WTC11 (cell line): ENCODE data around the gene RIN2.

Experiments
- GRHL2 ChIP-seq: fragments of 250-450 bp; sonication (Bioruptor Pico); IDR thresholded peaks from 2 replicates; pipeline ENCODE4 v1.8.0; 2022; ENCODE audit warnings: mild to moderate bottlenecking, moderate library complexity; ENCODE audit not compliant: insufficient replicate concordance, severe bottlenecking
- KAT7 ChIP-seq: sonication (generic); formaldehyde crosslinking; IDR thresholded peaks from 2 replicates; pipeline ENCODE4 v1.8.1; 2023; ENCODE audit warnings: missing genetic modification reagents, mild to moderate bottlenecking, borderline replicate concordance
- TF ChIP-seq, protein P1 (sequence below): fragments of 200-600 bp; IDR thresholded peaks from 2 replicates; pipeline ENCODE4 v1.8.0; 2022; ENCODE audit warnings: antibody characterized with exemption
- TF ChIP-seq, protein P2 (sequence below): sonication (generic); formaldehyde crosslinking; IDR thresholded peaks from 2 replicates; pipeline ENCODE4 v1.8.1; 2022; ENCODE audit warnings: mild to moderate bottlenecking, missing genetic modification reagents, moderate library complexity, borderline replicate concordance

DNA sequence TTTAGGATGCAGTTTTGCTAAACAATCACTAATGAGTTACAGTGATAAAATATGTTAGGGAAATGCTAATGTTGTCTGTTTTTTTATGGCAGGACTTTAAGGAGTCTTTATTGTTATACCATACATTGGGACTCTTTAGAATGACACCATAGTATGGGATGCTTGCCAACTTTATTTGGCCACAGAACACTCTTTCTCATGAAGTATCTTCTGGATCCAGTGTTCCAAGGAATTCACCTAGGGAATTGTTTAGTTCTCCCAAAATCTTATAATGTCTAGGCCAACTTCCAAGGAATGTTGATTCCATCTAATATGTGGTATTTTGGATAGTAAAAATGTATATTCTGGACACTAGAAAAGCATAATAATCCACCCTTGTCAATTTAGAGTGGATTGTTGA, 3.3 kb downstream of the RIN2 start:
- TF ChIP-seq, protein P1, sequence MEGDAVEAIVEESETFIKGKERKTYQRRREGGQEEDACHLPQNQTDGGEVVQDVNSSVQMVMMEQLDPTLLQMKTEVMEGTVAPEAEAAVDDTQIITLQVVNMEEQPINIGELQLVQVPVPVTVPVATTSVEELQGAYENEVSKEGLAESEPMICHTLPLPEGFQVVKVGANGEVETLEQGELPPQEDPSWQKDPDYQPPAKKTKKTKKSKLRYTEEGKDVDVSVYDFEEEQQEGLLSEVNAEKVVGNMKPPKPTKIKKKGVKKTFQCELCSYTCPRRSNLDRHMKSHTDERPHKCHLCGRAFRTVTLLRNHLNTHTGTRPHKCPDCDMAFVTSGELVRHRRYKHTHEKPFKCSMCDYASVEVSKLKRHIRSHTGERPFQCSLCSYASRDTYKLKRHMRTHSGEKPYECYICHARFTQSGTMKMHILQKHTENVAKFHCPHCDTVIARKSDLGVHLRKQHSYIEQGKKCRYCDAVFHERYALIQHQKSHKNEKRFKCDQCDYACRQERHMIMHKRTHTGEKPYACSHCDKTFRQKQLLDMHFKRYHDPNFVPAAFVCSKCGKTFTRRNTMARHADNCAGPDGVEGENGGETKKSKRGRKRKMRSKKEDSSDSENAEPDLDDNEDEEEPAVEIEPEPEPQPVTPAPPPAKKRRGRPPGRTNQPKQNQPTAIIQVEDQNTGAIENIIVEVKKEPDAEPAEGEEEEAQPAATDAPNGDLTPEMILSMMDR, result no peak
- no peak for TF ChIP-seq GRHL2 (CRISPR knock-in tag)
- TF ChIP-seq, protein P2, sequence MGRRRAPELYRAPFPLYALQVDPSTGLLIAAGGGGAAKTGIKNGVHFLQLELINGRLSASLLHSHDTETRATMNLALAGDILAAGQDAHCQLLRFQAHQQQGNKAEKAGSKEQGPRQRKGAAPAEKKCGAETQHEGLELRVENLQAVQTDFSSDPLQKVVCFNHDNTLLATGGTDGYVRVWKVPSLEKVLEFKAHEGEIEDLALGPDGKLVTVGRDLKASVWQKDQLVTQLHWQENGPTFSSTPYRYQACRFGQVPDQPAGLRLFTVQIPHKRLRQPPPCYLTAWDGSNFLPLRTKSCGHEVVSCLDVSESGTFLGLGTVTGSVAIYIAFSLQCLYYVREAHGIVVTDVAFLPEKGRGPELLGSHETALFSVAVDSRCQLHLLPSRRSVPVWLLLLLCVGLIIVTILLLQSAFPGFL (CRISPR knock-in tag), result no peak
- TF ChIP-seq KAT7 (CRISPR knock-in tag), result no peak
